ENCODE results near the gene FAM163B.

Gene FAM163B

DNA sequence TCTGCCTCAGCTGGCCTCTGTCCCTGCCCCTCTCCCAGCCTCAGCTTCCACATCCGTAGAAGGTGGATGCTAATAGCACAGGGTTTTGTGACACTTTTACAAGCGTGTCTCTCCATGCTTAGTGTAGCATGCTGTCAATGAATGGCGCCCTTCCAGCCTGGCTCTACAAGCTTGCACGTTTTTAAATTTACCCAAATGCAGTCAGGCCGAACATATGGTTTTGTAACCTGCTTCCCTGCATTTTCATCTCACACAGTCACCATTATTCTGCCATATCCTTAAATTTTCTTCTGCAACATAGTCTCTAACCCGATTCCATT, 28.8 kb downstream of the FAM163B start:
- Histone ChIP-seq H3K4me1 (ENCODE audit: control insufficient read depth, insufficient read depth, low read length) (peaks cover 10% of the 10 kb centered on the region), H3K9me3 (ENCODE audit: control insufficient read depth, insufficient read depth, low read depth, low read length) (no peaks in the 10 kb centered on the region), H3K27ac (ENCODE audit: extremely low read depth, low read depth, low read length) (no peak overlapping the region), H3K36me3 (ENCODE audit: control insufficient read depth in 2 of 2, insufficient read depth in 1 of 2, low read length in 2 of 2) (no peaks in the 10 kb centered on the region), H3K4me3 (ENCODE audit: low read depth, low read length) (no peak overlapping the region)
- POLR2A ChIA-PET: no interaction called here
- no peak for TF ChIP-seq ZNF248 (tag by site-specific recombination; IDR thresholded peaks at IDR 0.05)
- TF ChIP-seq ZNF274 (IDR thresholded peaks at IDR 0.05; ENCODE audit: low read length): no peak
- no peak for TF ChIP-seq ZNF274 (tag by site-specific recombination; IDR thresholded peaks at IDR 0.05; ENCODE audit: borderline replicate concordance)
- no peak for TF ChIP-seq ZNF404 (tag by site-specific recombination; IDR thresholded peaks at IDR 0.05)
- TF ChIP-seq, protein P1, sequence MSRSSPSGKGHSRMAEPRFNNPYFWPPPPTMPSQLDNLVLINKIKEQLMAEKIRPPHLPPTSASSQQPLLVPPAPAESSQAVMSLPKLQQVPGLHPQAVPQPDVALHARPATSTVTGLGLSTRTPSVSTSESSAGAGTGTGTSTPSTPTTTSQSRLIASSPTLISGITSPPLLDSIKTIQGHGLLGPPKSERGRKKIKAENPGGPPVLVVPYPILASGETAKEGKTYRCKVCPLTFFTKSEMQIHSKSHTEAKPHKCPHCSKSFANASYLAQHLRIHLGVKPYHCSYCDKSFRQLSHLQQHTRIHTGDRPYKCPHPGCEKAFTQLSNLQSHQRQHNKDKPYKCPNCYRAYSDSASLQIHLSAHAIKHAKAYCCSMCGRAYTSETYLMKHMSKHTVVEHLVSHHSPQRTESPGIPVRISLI (tag by site-specific recombination; IDR thresholded peaks at IDR 0.05): no peak
- no peak for TF ChIP-seq ZBTB48 (tag by site-specific recombination; IDR thresholded peaks at IDR 0.05)
- TF ChIP-seq ZNF2 (tag by site-specific recombination; IDR thresholded peaks at IDR 0.05): no peak
- TF ChIP-seq SP3 (tag by site-specific recombination; IDR thresholded peaks at IDR 0.05): no peak
- TF ChIP-seq, protein P2, sequence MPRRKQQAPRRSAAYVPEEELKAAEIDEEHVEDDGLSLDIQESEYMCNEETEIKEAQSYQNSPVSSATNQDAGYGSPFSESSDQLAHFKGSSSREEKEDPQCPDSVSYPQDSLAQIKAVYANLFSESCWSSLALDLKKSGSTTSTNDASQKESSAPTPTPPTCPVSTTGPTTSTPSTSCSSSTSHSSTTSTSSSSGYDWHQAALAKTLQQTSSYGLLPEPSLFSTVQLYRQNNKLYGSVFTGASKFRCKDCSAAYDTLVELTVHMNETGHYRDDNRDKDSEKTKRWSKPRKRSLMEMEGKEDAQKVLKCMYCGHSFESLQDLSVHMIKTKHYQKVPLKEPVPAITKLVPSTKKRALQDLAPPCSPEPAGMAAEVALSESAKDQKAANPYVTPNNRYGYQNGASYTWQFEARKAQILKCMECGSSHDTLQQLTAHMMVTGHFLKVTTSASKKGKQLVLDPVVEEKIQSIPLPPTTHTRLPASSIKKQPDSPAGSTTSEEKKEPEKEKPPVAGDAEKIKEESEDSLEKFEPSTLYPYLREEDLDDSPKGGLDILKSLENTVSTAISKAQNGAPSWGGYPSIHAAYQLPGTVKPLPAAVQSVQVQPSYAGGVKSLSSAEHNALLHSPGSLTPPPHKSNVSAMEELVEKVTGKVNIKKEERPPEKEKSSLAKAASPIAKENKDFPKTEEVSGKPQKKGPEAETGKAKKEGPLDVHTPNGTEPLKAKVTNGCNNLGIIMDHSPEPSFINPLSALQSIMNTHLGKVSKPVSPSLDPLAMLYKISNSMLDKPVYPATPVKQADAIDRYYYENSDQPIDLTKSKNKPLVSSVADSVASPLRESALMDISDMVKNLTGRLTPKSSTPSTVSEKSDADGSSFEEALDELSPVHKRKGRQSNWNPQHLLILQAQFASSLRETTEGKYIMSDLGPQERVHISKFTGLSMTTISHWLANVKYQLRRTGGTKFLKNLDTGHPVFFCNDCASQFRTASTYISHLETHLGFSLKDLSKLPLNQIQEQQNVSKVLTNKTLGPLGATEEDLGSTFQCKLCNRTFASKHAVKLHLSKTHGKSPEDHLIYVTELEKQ (tag by site-specific recombination; IDR thresholded peaks at IDR 0.05; ENCODE audit: borderline replicate concordance): no peak
- TF ChIP-seq, protein P3, sequence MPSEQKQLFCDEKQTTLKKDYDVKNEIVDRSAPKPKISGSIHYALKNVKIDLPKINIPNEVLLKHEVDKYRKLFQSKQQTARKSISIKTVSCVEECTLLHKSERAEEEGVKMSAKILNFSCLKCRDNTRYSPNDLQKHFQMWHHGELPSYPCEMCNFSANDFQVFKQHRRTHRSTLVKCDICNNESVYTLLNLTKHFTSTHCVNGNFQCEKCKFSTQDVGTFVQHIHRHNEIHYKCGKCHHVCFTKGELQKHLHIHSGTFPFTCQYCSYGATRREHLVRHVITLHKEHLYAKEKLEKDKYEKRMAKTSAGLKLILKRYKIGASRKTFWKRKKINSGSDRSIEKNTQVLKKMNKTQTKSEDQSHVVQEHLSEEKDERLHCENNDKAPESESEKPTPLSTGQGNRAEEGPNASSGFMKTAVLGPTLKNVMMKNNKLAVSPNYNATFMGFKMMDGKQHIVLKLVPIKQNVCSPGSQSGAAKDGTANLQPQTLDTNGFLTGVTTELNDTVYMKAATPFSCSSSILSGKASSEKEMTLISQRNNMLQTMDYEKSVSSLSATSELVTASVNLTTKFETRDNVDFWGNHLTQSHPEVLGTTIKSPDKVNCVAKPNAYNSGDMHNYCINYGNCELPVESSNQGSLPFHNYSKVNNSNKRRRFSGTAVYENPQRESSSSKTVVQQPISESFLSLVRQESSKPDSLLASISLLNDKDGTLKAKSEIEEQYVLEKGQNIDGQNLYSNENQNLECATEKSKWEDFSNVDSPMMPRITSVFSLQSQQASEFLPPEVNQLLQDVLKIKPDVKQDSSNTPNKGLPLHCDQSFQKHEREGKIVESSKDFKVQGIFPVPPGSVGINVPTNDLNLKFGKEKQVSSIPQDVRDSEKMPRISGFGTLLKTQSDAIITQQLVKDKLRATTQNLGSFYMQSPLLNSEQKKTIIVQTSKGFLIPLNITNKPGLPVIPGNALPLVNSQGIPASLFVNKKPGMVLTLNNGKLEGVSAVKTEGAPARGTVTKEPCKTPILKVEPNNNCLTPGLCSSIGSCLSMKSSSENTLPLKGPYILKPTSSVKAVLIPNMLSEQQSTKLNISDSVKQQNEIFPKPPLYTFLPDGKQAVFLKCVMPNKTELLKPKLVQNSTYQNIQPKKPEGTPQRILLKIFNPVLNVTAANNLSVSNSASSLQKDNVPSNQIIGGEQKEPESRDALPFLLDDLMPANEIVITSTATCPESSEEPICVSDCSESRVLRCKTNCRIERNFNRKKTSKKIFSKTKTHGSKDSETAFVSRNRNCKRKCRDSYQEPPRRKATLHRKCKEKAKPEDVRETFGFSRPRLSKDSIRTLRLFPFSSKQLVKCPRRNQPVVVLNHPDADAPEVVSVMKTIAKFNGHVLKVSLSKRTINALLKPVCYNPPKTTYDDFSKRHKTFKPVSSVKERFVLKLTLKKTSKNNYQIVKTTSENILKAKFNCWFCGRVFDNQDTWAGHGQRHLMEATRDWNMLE (tag by site-specific recombination; conservative IDR thresholded peaks at IDR 0.05; ENCODE audit: low read depth): no peak
- no peak for TF ChIP-seq ZNF23 (tag by site-specific recombination; IDR thresholded peaks at IDR 0.05; ENCODE audit: borderline replicate concordance)
- TF ChIP-seq ZNF530 (tag by site-specific recombination; IDR thresholded peaks at IDR 0.05; ENCODE audit: low read depth): no peak
- no peak for TF ChIP-seq ZNF560 (tag by site-specific recombination; IDR thresholded peaks at IDR 0.05; ENCODE audit: borderline replicate concordance)
- CTCF ChIA-PET: interaction anchor here (0.9 kb wide), 1 partner anchor 9 kb away, joined by 5 read pairs; no protein-coding TSS in a partner anchor

DNA sequence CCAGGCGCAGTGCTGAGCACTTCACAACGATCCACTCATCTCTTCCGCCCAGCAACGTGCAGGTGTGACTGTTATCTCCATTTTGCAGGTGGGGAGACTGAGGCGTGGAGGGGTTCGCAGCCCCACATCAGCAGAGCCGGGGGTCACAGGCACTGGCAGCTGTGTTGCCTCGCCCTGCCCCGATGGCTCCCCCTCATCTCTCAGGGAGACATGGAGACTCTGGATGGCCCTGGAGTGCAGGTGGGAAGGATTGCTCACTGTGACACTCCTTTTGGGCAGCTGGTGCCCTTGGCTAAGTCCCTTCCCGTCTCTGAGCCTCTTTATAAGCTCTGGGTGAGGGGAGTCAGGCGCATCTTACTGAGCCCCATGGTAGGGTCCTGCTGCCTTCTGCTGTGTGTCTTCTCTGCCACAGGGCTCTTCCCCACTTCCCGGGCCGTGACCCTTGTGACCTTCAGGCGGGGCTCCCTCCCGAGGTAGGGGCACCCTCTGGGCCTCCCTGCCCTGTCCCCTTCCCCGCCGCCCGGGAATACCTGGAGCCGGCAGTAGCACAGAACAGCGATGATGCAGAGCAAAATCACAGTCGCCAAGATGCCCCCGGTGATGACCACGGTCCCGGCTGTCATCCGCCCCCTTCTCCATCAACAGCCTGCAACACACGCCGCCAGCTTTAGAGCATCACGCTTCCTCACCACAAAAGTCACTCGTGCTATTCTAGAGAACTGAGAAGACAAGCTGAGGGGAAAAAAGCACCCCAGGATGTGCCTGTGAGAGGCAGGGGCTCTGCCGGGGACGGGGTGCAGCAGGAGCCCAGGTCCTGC, 29.4 kb downstream of the FAM163B start:
- ChIA-PET POLR2A (no interaction called here), CTCF (interaction anchor here (0.9 kb wide), 1 partner anchor 10 kb away, joined by 5 read pairs; no protein-coding TSS in a partner anchor)
- Histone ChIP-seq H3K4me1 (ENCODE audit: control insufficient read depth, insufficient read depth, low read length) (peaks cover 7% of the 10 kb centered on the region), H3K36me3 (ENCODE audit: control insufficient read depth in 2 of 2, insufficient read depth in 1 of 2, low read length in 2 of 2) (no peaks in the 10 kb centered on the region), H3K27ac (ENCODE audit: extremely low read depth, low read depth, low read length) (no peak overlapping the region), H3K4me3 (ENCODE audit: low read depth, low read length) (no peak overlapping the region), H3K9me3 (ENCODE audit: control insufficient read depth, insufficient read depth, low read depth, low read length) (no peaks in the 10 kb centered on the region)
- TF ChIP-seq SP7 (tag by site-specific recombination; IDR thresholded peaks at IDR 0.05) (no peak), ZSCAN16 (tag by site-specific recombination; IDR thresholded peaks at IDR 0.05) (no peak), ZNF701 (tag by site-specific recombination; IDR thresholded peaks at IDR 0.05) (no peak), ZFP37 (tag by site-specific recombination; IDR thresholded peaks at IDR 0.05) (no peak), ZNF221 (tag by site-specific recombination; IDR thresholded peaks at IDR 0.05; ENCODE audit: borderline replicate concordance) (no peak), ZNF624 (tag by site-specific recombination; IDR thresholded peaks at IDR 0.05) (no peak), REPIN1 (tag by site-specific recombination; IDR thresholded peaks at IDR 0.05; ENCODE audit: low read depth) (no peak), OSR2 (tag by site-specific recombination; IDR thresholded peaks at IDR 0.05) (no peak)
